Cerebellar nuclear complex (tissue), 1 donor: ENCODE measurements around the gene ZMYND19.
"Not testable (repeated sequence)": the region's sequence is repeated elsewhere in the genome, so short reads cannot be mapped to it uniquely, and the experiment has no call there.

Experiments
- DNase-seq, 2 experiments: peaks; one replicate each; lab custom pipeline; 2025; lab: John Stamatoyannopoulos, UW

Gene ZMYND19

GRCh38 chr9:137588891-137589290, 1.4 kb downstream of the ZMYND19 start:
- DNase-seq, result no peak

- no peak for DNase-seq
Measured at GRCh38 chr9:137588311-137588710, 2.0 kb downstream of the ZMYND19 start.

DNA sequence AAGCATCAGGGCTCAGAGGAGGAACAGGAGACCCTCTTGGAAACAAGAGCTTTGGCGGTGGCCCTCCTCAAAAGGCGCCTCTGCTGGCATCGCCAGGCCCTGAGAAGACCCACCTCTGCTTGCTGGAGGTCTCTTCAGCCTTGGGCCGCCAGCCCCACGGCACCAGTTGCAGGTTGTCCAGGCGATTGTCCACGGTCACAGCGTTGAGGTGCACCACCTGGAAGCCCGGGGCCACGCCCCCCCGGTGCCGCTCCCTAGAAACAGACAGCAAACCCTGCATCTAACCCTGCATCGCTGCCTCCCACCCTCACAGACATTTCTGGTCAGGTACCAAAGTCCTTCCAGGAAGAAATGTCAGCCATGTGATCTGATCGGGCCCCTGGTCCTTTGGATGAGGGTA, 3.5 kb downstream of the ZMYND19 start:
- no peak for DNase-seq

DNA sequence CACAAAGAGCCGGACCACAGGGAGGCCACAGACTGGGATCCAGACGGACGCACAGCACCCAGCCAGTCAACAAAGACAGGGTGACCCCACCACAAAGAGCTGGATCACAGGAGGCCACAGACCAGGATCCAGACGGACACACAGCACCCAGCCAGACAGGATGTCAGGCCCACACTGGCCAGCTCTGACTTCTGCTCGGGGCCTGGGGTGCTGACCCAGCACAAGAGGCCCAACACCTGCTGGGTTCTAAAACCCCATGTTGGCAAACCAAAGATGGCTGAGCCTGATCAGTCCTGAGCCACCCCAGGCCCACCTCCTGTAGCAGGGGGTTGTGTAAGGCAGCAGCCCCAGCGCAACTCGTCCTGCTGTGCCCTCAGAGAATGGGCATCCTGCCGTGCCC, 6.4 kb downstream of the ZMYND19 start:
- DNase-seq, result no peak

DNA sequence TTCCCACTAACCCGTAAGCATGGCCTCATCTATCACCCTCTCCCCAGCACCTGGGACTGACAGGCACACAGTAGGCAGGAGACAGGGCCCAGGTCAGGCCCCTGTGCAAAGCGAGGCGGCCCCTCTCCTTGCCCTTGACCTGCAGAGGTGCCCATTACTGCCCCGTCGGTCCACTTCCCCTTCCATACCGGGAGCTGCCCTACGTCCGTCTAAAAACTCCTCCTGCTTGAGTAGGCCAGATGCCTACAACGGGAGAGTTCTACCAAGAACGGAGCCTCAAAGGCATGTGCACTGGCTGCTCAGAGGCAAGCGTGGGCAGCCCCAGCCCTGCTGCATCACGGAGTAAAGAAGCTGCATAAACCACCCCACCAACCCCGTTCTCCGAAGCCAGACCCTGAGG, 7.0 kb downstream of the ZMYND19 start:
- DNase-seq, result no peak

DNA sequence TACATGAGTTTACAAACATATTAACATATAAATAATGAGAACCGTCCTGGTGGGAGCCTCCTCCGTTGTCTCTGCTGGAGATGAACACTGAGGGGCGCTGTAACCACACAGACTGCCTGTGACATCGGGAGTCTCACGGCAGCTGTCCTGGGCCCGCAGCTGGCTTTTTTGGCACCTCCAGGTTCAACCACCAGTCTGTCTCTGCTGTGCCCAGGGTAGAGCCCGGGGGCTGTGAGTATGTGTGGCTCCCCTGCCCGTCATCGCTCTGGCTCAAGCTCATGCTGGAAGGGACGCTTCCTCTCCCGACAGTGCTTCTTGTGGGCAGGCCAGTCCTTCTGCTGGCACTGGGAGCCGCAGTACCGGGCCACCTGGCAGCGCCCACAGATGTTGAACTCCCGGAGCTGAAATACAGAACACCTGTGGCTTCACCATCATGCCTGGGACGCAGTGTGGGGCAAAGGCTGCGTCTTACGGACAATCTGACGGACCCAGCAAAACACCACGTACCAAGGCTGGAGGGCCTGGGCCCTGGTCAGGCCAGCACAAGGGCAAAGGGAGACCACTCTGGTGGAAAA, 7.9 kb downstream of the ZMYND19 start:
- no peak for DNase-seq

- no peak for DNase-seq
Measured at GRCh38 chr9:137581361-137582285, 8.7 kb downstream of the ZMYND19 start.

- no peak for DNase-seq
Measured at GRCh38 chr9:137580954-137581322, 9.4 kb downstream of the ZMYND19 start.

DNA sequence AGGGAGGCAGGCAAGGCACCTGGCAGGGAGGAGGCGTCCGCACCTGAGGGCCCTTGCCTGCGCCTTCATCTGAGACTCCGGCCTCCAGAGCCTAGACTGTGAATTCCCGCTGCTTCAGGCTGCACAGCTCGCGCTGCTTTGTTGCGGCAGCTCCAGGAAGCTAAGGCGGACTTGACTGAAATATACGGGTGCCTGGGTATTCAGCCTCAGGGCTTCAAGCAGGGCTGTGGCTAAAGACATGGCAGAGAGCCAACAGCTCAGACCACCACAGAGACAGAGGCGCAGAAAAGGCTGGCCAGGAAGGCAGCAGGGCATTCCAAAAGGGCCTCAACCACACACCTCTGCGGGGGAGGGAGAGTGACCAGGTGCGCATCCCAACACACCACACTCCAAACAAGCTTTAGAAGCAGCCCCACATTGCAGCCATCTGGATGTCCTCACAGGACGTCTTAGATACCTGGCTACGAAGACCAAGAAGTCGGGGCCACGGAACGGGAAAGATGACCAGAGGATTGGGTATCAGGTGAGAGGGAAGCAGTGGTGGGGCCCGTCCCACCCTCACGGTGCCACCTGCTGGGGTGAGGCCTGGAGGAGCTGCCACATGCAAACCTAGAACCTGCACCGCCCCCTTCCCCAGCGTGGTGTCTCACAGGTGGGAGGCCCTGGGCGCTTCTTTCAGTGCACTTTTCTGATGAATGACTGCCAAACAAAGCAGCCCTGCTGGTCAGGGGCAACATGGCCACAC, 9.9 kb downstream of the ZMYND19 start:
- DNase-seq, result no peak

DNA sequence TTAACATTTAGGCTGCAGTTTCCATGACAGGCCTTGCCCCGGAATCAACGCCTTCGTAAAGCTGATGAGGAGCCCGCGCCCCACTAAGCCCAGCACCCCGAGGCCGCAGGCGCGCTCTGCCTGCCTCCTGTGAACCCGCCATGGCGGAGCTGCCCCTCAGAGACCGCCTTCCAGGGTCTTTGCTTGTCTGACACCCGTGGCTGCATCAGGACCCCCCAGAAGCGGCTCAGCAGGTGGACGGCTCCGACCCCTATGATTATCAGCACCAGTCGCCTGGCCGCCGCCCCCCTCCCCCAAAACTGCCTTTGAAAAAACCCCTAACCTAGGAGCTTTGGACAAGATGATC, 11.1 kb downstream of the ZMYND19 start:
- no peak for DNase-seq

DNA sequence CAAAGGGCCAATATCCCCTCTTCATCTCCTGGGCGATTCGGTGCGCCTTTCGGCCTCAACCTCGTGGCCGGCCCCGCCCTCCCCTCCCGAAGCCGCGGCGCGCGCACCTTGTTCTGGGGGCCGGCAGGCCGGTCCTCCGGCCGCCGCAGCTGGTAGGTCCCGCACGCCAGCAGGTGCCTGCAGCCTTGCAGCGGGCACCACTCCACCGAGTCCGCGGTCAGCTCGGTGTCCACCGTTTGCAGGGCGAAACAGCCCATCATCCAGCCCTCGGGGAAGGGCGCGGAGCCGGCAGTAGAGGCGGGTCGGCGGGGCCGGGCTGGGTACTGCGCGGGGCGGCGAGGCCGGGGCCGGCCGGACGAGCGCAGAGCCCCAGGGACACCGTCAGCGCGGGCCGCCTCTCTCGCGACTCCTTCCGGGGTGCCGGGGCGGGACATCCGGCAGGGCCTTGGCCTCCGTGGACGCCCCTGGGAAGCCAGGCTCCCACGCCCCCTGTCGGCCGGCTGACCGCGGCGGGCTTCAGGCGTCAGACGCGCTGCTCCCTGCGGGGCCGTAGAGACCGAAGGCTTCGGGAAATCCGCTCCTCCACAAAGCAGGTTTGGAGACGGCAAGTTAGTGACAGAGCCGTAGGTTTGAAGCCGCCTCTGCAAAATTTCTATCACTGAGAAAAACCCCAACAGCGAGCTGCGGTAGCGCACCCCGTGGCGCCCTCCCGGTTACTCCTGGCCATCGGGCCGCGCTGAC, 11.6 kb downstream of the ZMYND19 start, which contains the start of gene DPH7:
TSS of gene DPH7 (minus strand) at position 408 of the 741 bp plus-strand sequence. CDS start at position 260, 148 bp downstream.
- DNase-seq, result peak in 1 of 2 experiments; percentile 78

- no peak for DNase-seq
Measured at GRCh38 chr9:137575716-137576411, 14.4 kb downstream of the ZMYND19 start.

DNA sequence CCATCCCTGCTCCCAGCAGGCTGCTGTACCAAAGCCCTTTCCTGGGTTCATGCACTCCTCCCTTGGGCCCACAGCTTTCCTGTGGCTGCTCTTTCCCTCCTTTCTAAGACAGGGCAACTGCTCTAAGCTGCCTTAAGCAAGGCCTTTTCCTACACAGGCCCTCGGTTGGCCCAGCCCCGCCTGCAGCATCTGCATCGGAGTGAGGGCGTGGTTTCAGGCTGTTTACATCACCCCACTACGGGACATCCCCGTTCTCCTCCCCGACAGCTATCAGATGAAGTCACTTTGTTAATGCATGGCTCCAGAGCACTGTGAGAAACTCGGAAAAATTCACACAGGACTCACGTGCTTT, 15.0 kb downstream of the ZMYND19 start:
- no peak for DNase-seq

DNA sequence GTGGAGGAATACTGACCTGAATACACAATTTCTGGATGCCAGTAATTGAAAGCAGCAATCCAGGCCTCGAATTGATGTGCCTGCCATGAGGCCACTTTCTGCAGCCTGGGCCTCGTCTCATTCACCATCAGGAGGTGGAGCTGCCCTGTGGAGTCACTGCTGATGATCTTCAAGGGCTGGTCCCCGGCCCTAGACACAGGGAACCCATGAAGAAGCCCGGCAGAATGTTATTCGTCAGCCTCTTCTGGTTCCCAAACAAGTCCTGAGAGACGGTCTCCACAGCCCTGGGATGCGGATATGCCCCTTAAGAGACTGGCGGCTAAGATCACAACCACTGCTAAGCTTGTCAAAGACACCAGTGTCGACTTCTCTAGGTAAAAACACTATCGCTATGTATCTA, 16.1 kb downstream of the ZMYND19 start:
- no peak for DNase-seq

- DNase-seq, result no peak
Measured at GRCh38 chr9:137570566-137570965, 19.7 kb downstream of the ZMYND19 start.

DNA sequence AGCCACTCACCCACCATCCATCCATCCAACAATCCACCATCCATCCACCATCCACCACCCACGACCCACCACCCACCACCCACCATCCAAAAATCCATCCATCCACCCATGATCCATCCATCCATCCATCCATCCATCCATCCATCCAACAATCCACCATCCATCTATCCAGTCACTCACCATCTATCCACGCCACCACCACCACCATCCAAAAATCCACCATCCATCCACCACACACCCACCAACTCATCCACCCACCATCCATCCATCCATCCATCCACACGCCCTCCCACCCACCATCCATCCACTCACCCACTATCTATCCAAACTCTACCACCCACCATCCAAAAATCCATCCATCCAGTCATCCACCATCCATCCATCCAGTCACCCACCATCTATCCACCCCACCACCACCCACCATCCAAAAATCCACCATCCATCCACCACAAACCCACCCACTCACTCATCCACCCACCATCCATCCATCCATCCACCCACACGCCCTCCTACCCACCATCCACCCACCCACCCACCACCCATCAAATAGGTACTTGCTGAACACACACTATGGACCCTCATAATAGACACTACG, 20.6 kb downstream of the ZMYND19 start:
- no peak for DNase-seq

- DNase-seq, result not testable (repeated sequence)
Measured at GRCh38 chr9:137568445-137568844, 21.9 kb downstream of the ZMYND19 start.

GRCh38 chr9:137564817-137565411, 25.4 kb downstream of the ZMYND19 start:
- DNase-seq, result no peak

DNA sequence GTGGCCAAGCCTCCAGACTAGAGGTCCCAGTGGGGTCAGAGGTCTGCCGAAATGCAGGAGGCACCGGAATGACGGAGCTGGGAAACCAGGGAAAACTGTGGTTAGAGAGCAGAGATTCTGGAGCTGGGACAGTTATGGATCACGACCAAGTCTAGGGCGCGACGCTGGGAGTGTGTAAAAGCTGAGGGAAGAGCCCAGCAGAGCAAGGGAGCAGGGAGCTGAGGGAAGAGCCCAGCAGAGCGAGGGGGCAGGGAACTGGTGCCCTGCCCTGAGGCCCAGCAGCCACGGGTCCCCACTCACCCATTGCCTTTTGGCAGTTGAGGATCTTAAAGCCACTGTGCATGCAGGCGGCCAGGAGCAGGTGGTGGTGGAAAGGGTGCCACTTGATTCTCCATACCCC, 26.2 kb downstream of the ZMYND19 start:
- no peak for DNase-seq

- DNase-seq, result no peak
Measured at GRCh38 chr9:137558127-137558526, 32.2 kb downstream of the ZMYND19 start.
